Measurements from ENCODE around the gene ING3. TPM values are rescaled to one million over a fixed set of nuclear protein-coding genes. Genes with fewer than 3 reads are reported as not detected.

Gene ING3
- total and polyA plus RNA-seq, 2 of the 8 experiments (the other 6 are each of a cell fraction or from before 2014, with no cell fraction given), result 6.0 to 17.7 TPM

GRCh38 chr7:120951309-120951699, 727 bp downstream of the ING3 start:
- H3K79me1 ChIP-seq (ENCODE audit: low read depth, low read length), result no peaks in the 10 kb centered on the region
- no peak for FAIRE-seq
- WGBS, 2 experiments (ENCODE audit: extremely low coverage in 1 of 2, insufficient coverage in 1 of 2, insufficient read length in 1 of 2, insufficient replicate concordance in 2 of 2, low coverage in 1 of 2, low lambda C conversion rate in 2 of 2, missing lambda C conversion rate in 1 of 2), result 52% methylated on average over 8 of the region's 8 CpGs; no CpG with 5 or more reads in 1 of the 2 experiments
- no peaks in the 10 kb centered on the region for H3K27me3 ChIP-seq (replicated peaks in 1 of 4; ENCODE audit: control insufficient read depth in 3 of 4, extremely low read depth in 1 of 4, insufficient read depth in 3 of 4, low read length in 3 of 4)
- H3K56ac ChIP-seq (replicated peaks; ENCODE audit: insufficient read length, low read depth, low read length), result no peak overlapping the region
- peaks cover 2 to 39% (median 9%) of the 10 kb centered on the region in 4 experiments; a peak in 6 of 8 replicates for H3K36me3 ChIP-seq (ENCODE audit: control insufficient read depth in 2 of 4, insufficient read depth in 4 of 4, low read length in 3 of 4)
- POLR2A ChIA-PET (ENCODE audit: partially characterized antibody), result interaction anchor here (0.6 to 1.5 kb wide), 18 partner anchors 7 to 160 kb away, joined by 3 to 17 read pairs (median 3); partner anchors contain the start of gene TSPAN12
- peak overlapping the region in 2 of 4 experiments; percentile 24 to 98; a peak in 3 of 7 replicates for H3K9ac ChIP-seq (replicated peaks in 1 of 4; ENCODE audit: extremely low read depth in 1 of 4, low read depth in 3 of 4, low read length in 3 of 4)
- H4K5ac ChIP-seq (ENCODE audit: insufficient read length, low read depth, low read length), result no peak overlapping the region
- no peak for DNase-seq (ENCODE audit: low read depth in 1 of 2, low spot score in 2 of 2)
- CTCF ChIA-PET (ENCODE audit: partially characterized antibody), result interaction anchor here (1.0 to 1.9 kb wide), 4 partner anchors 37 to 159 kb away, joined by 3 to 6 read pairs (median 4); partner anchors contain the start of gene CPED1
- H2BK20ac ChIP-seq (ENCODE audit: low read length), result no peak overlapping the region
- no peak overlapping the region; the same call in 1 of the 2 replicates for H2BK5ac ChIP-seq (ENCODE audit: low read depth, low read length)
- peak overlapping the region; percentile 60 to 89 (median 76) for H3K4me3 ChIP-seq (ENCODE audit: extremely low read depth in 1 of 4, insufficient read depth in 2 of 4, low read depth in 3 of 4, low read length in 4 of 4)
- H3K9me3 ChIP-seq (ENCODE audit: insufficient read depth in 2 of 2, low read depth in 1 of 2, low read length in 1 of 2), result no peaks in the 10 kb centered on the region
- H3K27ac ChIP-seq (ENCODE audit: low read depth, low read length), result peak overlapping the region; percentile 99; the same call in 1 of the 2 replicates
- TF ChIP-seq SIRT6 (IDR thresholded peaks at IDR 0.05; ENCODE audit: low read length) (no peak), SAP30 (IDR thresholded peaks at IDR 0.05; ENCODE audit: insufficient read depth, insufficient replicate concordance, low read length) (peak; percentile 96), HDAC6 (IDR thresholded peaks at IDR 0.05; ENCODE audit: low read depth, low read length) (no peak)
- H2BK15ac ChIP-seq (ENCODE audit: low read length), result no peak overlapping the region
- H3K23ac ChIP-seq (ENCODE audit: insufficient read length), result no peak overlapping the region
- H2AK5ac ChIP-seq (ENCODE audit: low read depth, low read length), result no peak overlapping the region
- no peak overlapping the region for H4K91ac ChIP-seq (replicated peaks; ENCODE audit: insufficient read length, low read length)
- peaks cover 0 to 19% of the 10 kb centered on the region in 2 experiments; a peak in 2 of 4 replicates for H3K79me2 ChIP-seq (ENCODE audit: control insufficient read depth in 1 of 2, insufficient read depth in 2 of 2, low read length in 2 of 2)
- peaks cover 3% of the 10 kb centered on the region; the same call in 1 of the 2 replicates for H3K23me2 ChIP-seq (ENCODE audit: low read depth, low read length)
- H3K4ac ChIP-seq (replicated peaks; ENCODE audit: insufficient read length, low read depth, low read length), result no peak overlapping the region
- peaks cover 0 to 3% of the 10 kb centered on the region in 2 experiments for H4K20me1 ChIP-seq (replicated peaks in 1 of 2; ENCODE audit: control insufficient read depth in 1 of 2, insufficient read depth in 2 of 2, low read length in 2 of 2)
- H2BK120ac ChIP-seq (replicated peaks; ENCODE audit: low read depth, low read length), result no peak overlapping the region
- H3K18ac ChIP-seq (ENCODE audit: extremely low read depth, low read length), result no peak overlapping the region
- no peak overlapping the region for H3K14ac ChIP-seq (ENCODE audit: insufficient read length)
- no peak overlapping the region for H2BK12ac ChIP-seq (ENCODE audit: low read depth, low read length)
- no peak overlapping the region for H2AFZ ChIP-seq (ENCODE audit: low read length)
- peak overlapping the region; percentile 70 to 93 for H3K4me2 ChIP-seq (ENCODE audit: insufficient read depth in 1 of 2, low read depth in 2 of 2, low read length in 2 of 2)
- no peaks in the 10 kb centered on the region for H3K4me1 ChIP-seq (replicated peaks in 1 of 4; ENCODE audit: control insufficient read depth in 3 of 4, insufficient read depth in 4 of 4, low read length in 3 of 4)
- no peak overlapping the region for H4K8ac ChIP-seq (ENCODE audit: extremely low read depth, insufficient read depth, low read length)
